H9 (cell line): ENCODE results near the gene SNX25. TPM values are rescaled to one million over a fixed set of nuclear protein-coding genes. Genes with fewer than 3 reads are reported as not detected.
A peak's percentile ranks its signal among the peaks of the same experiment; 100 is the strongest.

ENCODE experiments used
- DNase-seq: peaks from one replicate; pipeline ENCODE4 v3.0.0-alpha.2; 2017
- H2AFZ ChIP-seq: one replicate; pipeline ENCODE4 v1.6.1; 2013; ENCODE audit warnings: mild to moderate bottlenecking, low read length, control low read depth, moderate library complexity
- H2AK5ac ChIP-seq: 2 replicates; pipeline ENCODE4 v1.6.1; 2013; ENCODE audit warnings: low read length, control low read depth, mixed read lengths; ENCODE audit not compliant: insufficient read length
- H2BK120ac ChIP-seq: one replicate; pipeline ENCODE4 v1.6.1; 2013; ENCODE audit warnings: low read depth, mild to moderate bottlenecking, low read length, control low read depth, inconsistent platforms; ENCODE audit not compliant: poor library complexity, severe bottlenecking
- H2BK12ac ChIP-seq: 2 replicates; pipeline ENCODE4 v1.6.1; 2013; ENCODE audit warnings: low read length, control low read depth, mixed read lengths, low read depth; ENCODE audit not compliant: insufficient read length
- H2BK15ac ChIP-seq: 2 replicates; pipeline ENCODE4 v1.6.1; 2013; ENCODE audit warnings: low read depth, low read length, control low read depth
- H2BK20ac ChIP-seq: one replicate; pipeline ENCODE4 v1.6.1; 2013; ENCODE audit warnings: low read depth, mild to moderate bottlenecking, low read length, control low read depth, inconsistent platforms; ENCODE audit not compliant: poor library complexity, severe bottlenecking
- H2BK5ac ChIP-seq: 2 replicates; pipeline ENCODE4 v1.6.1; 2013; ENCODE audit warnings: low read length, control low read depth, mixed read lengths; ENCODE audit not compliant: insufficient read length
- H3K14ac ChIP-seq: 2 replicates; pipeline ENCODE4 v1.6.1; 2013; ENCODE audit warnings: low read length, control low read depth; ENCODE audit not compliant: insufficient read depth
- H3K18ac ChIP-seq: 2 replicates; pipeline ENCODE4 v1.6.1; 2013; ENCODE audit warnings: low read depth, mild to moderate bottlenecking, mixed read lengths, low read length, control low read depth; ENCODE audit not compliant: insufficient read length
- H3K23ac ChIP-seq: 2 replicates; pipeline ENCODE4 v1.6.1; 2013; ENCODE audit warnings: low read length, control low read depth, mixed read lengths, low read depth; ENCODE audit not compliant: insufficient read length
- H3K23me2 ChIP-seq: 2 replicates; pipeline ENCODE4 v1.6.1; 2013; ENCODE audit warnings: low read depth, mild to moderate bottlenecking, mixed read lengths, low read length, control low read depth; ENCODE audit not compliant: insufficient read length, poor library complexity, severe bottlenecking
- H3K27ac ChIP-seq: 2 replicates; pipeline ENCODE4 v1.5.1; 2013; ENCODE audit warnings: low read length, control low read depth, mixed read lengths, low read depth; ENCODE audit not compliant: insufficient read length
- H3K27me3 ChIP-seq: 2 replicates; pipeline ENCODE4 v1.6.1; 2013; ENCODE audit warnings: low read length, control low read depth, inconsistent platforms; ENCODE audit not compliant: insufficient read depth
- H3K4ac ChIP-seq: 2 replicates; pipeline ENCODE4 v1.6.1; 2013; ENCODE audit warnings: low read depth, mild to moderate bottlenecking, control low read depth, inconsistent platforms, low read length, moderate library complexity
- H3K4me1 ChIP-seq: 2 replicates; pipeline ENCODE4 v1.6.1; 2013; ENCODE audit warnings: low read length, control low read depth, inconsistent platforms; ENCODE audit not compliant: insufficient read depth
- H3K4me2 ChIP-seq: 2 replicates; pipeline ENCODE4 v1.6.1; 2013; ENCODE audit warnings: low read length, control low read depth, mixed read lengths; ENCODE audit not compliant: insufficient read length, insufficient read depth
- H3K56ac ChIP-seq: 2 replicates; pipeline ENCODE4 v1.6.1; 2013; ENCODE audit warnings: low read depth, mild to moderate bottlenecking, mixed read lengths, low read length, control low read depth; ENCODE audit not compliant: insufficient read length
- H3K79me1 ChIP-seq: 2 replicates; pipeline ENCODE4 v1.6.1; 2013; ENCODE audit warnings: low read depth, mild to moderate bottlenecking, moderate library complexity, low read length, control low read depth, inconsistent platforms; ENCODE audit not compliant: insufficient read depth, poor library complexity, severe bottlenecking
- H3K79me2 ChIP-seq: 2 replicates; pipeline ENCODE4 v1.6.1; 2013; ENCODE audit warnings: low read length, control low read depth, inconsistent platforms; ENCODE audit not compliant: insufficient read depth
- H3K9ac ChIP-seq: 2 replicates; pipeline ENCODE4 v1.6.1; 2013; ENCODE audit warnings: low read length, control low read depth, mixed read lengths; ENCODE audit not compliant: insufficient read length; ENCODE audit errors: extremely low read depth
- H3K9me3 ChIP-seq: one replicate; pipeline ENCODE4 v1.6.1; 2013; ENCODE audit warnings: low read depth, low read length, inconsistent platforms; ENCODE audit not compliant: control insufficient read depth
- H3T11ph ChIP-seq: one replicate; pipeline ENCODE4 v1.6.1; 2013; ENCODE audit warnings: mild to moderate bottlenecking, low read length, control low read depth, inconsistent platforms
- H4K20me1 ChIP-seq: one replicate; pipeline ENCODE4 v1.6.1; 2013; ENCODE audit not compliant: control insufficient read depth, insufficient read length, insufficient read depth
- H4K5ac ChIP-seq: 2 replicates; pipeline ENCODE4 v1.6.1; 2013; ENCODE audit warnings: low read depth, mild to moderate bottlenecking, mixed read lengths, low read length, control low read depth; ENCODE audit not compliant: insufficient read length
- H4K8ac ChIP-seq: replicated peaks from 2 replicates; pipeline ENCODE4 v1.6.1; 2013; ENCODE audit warnings: low read length, control low read depth, mixed read lengths, low read depth; ENCODE audit not compliant: insufficient read length
- H4K91ac ChIP-seq: 2 replicates; pipeline ENCODE4 v1.6.1; 2013; ENCODE audit warnings: low read depth, mild to moderate bottlenecking, moderate library complexity, mixed read lengths, low read length, control low read depth; ENCODE audit not compliant: insufficient read length
- H3K27ac Mint-ChIP-seq, 3 experiments: 2 replicates in 2 of 3; 3 replicates in 1 of 3; pipeline ENCODE4 v1.8.0; 2020 to 2021; ENCODE audit warnings: mixed read lengths in 3 of 3, mild to moderate bottlenecking in 1 of 3, moderate library complexity in 1 of 3
- H3K27me3 Mint-ChIP-seq: 2 replicates; pipeline ENCODE4 v1.8.0; 2021; ENCODE audit warnings: low read depth, mild to moderate bottlenecking, moderate library complexity, mixed read lengths
- H3K36me3 Mint-ChIP-seq, 3 experiments: 2 replicates in 2 of 3; 3 replicates in 1 of 3; pipeline ENCODE4 v1.8.0; 2020 to 2021; ENCODE audit warnings: low read depth in 3 of 3, mixed read lengths in 3 of 3; ENCODE audit not compliant: insufficient read depth in 1 of 3
- H3K4me1 Mint-ChIP-seq, 2 experiments: 2 replicates each; pipeline ENCODE4 v1.8.0; 2020; ENCODE audit warnings: mixed read lengths in 2 of 2
- H3K4me3 Mint-ChIP-seq, 2 experiments: 2 replicates in 1 of 2; 3 replicates in 1 of 2; pipeline ENCODE4 v1.8.0; 2020 to 2021; ENCODE audit warnings: mild to moderate bottlenecking in 2 of 2, mixed read lengths in 2 of 2, moderate library complexity in 1 of 2
- H3K9me3 Mint-ChIP-seq, 2 experiments: 2 replicates in 1 of 2; 3 replicates in 1 of 2; pipeline ENCODE4 v1.8.0; 2020; ENCODE audit warnings: mild to moderate bottlenecking in 2 of 2, mixed read lengths in 2 of 2, moderate library complexity in 1 of 2
- WGBS: extraction: QIAGEN DNeasy Blood & Tissue Kit; methylation state at CpG from one replicate; pipeline ENCODE4 v1.1.7; 2013; ENCODE audit warnings: missing lambda C conversion rate, low lambda C conversion rate, mixed read lengths; ENCODE audit not compliant: insufficient read length; ENCODE audit errors: extremely low coverage; 5-methylcytosine and 5-hydroxymethylcytosine counted together
- total RNA-seq: library from RNA; stranded (reverse); gene quantifications from 2 replicates; pipeline ENCODE4 v1.2.1, GENCODE V29; 2021
- TF ChIP-seq, protein P1 (sequence below): fragments of 200-600 bp; sonication (generic); conservative IDR thresholded peaks from 3 replicates; pipeline ENCODE4 v1.8.0; 2021; ENCODE audit warnings: antibody characterized with exemption, mild to moderate bottlenecking

Gene SNX25
- total RNA-seq, 1 experiment from 2014 or later: 28.2 TPM

DNA sequence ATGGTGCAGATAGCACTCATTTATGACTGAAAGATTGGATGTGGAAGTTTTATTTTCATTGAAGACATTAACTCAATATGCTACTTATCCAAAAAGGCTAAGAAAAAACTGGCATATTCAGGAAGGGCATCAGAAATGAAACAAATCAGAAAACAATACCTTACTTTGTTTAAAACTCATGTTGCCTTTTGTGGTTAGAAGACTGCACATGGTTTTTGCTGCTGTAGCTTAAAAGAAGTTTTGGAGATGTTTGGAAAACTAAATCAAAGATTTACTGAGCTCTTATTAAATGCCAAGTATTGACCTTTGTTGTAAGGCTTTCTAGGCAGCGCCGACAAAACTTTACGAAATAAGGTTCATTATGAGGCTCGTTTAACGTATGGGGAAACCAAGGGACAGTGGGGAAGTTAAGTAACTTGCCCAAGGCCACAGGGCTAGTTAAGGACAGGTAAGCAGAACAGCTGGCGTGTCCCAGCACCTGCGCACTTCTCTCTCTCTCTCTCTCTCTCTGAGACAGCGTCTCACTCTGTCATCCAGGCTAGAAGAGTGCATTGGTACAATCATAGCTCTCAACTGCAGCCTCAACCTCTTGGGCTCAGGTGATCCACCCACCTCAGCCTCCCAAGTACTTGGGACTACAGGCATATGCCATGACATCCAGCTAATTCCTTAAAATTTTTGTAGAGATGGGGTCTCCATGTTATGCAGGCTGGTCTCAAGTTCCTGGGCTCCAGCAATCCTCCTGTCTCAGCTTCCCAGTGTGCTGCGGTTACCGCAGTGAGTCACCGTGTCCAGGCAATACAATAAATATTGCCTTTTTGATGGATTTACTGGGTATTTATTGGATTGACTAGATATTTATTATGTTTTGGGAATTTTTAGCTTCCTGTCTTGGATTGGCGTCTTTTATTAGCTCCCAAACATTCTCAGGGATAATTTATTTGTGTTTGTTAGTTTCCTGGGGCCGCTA is 170.2 kb downstream of the SNX25 start:
- DNase-seq: no peak
- Mint-ChIP-seq H3K4me1 (peaks cover 14 to 15% of the 10 kb centered on the region in 2 experiments), H3K27me3 (no peaks in the 10 kb centered on the region), H3K36me3 (peaks cover 3 to 18% (median 18%) of the 10 kb centered on the region in 3 experiments; a peak in 6 of 7 replicates), H3K9me3 (peaks cover 5 to 8% of the 10 kb centered on the region in 2 experiments; a peak in 4 of 5 replicates), H3K4me3 (no peak overlapping the region), H3K27ac (peak overlapping the region in 1 of 3 experiments; percentile 52; a peak in 1 of 7 replicates)
- Histone ChIP-seq H3K27ac (no peak overlapping the region), H3K4me1 (no peaks in the 10 kb centered on the region), H2BK120ac (no peak overlapping the region), H2BK20ac (no peak overlapping the region), H2BK5ac (no peak overlapping the region), H3K27me3 (no peaks in the 10 kb centered on the region), H3K9ac (no peak overlapping the region), H3T11ph (no peak overlapping the region), H4K91ac (no peak overlapping the region), H4K8ac (no peak overlapping the region), H3K79me1 (no peaks in the 10 kb centered on the region), H2BK15ac (no peak overlapping the region), H3K79me2 (no peaks in the 10 kb centered on the region), H4K5ac (no peak overlapping the region), H4K20me1 (no peaks in the 10 kb centered on the region), H3K14ac (no peak overlapping the region), H3K23ac (no peak overlapping the region), H3K4me2 (no peak overlapping the region), H3K56ac (no peak overlapping the region), H3K9me3 (no peaks in the 10 kb centered on the region), H2BK12ac (no peak overlapping the region), H3K4ac (no peak overlapping the region), H2AK5ac (no peak overlapping the region), H3K23me2 (no peaks in the 10 kb centered on the region), H2AFZ (no peak overlapping the region), H3K18ac (no peak overlapping the region)
- no CpG with 5 or more reads among the region's 13 CpGs for WGBS
- TF ChIP-seq, protein P1, sequence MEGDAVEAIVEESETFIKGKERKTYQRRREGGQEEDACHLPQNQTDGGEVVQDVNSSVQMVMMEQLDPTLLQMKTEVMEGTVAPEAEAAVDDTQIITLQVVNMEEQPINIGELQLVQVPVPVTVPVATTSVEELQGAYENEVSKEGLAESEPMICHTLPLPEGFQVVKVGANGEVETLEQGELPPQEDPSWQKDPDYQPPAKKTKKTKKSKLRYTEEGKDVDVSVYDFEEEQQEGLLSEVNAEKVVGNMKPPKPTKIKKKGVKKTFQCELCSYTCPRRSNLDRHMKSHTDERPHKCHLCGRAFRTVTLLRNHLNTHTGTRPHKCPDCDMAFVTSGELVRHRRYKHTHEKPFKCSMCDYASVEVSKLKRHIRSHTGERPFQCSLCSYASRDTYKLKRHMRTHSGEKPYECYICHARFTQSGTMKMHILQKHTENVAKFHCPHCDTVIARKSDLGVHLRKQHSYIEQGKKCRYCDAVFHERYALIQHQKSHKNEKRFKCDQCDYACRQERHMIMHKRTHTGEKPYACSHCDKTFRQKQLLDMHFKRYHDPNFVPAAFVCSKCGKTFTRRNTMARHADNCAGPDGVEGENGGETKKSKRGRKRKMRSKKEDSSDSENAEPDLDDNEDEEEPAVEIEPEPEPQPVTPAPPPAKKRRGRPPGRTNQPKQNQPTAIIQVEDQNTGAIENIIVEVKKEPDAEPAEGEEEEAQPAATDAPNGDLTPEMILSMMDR: no peak
